Ishikawa (cell line): ENCODE measurements around the gene KIF6.

ENCODE experiments used
- EP300 ChIP-seq: IDR thresholded peaks from 2 replicates; pipeline ENCODE4 v1.6.1; 2012; ENCODE audit warnings: borderline replicate concordance
- RAD21 ChIP-seq: IDR thresholded peaks from 2 replicates; pipeline ENCODE4 v1.6.1; 2012; ENCODE audit warnings: low read depth

DNA sequence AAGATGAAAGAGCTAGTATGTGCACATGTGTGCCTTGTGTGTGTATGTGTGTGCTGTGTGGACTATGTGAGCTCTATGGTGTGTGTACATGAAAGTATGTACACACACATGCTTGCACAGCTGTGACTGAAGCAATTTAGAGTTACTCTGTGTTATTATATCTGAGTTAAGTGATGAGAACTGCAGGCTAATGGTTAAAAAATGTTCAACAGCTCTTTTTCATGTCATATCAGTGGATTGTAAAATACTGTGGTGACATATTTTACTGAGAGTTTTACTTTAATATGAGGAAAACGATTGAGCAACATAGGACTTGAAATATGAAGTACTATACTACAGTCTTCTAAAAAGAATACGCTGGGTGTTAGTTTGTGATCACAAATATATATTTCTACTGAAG is 207.0 kb downstream of the KIF6 start:
- TF ChIP-seq EP300 (no peak), RAD21 (no peak)
